22Rv1 (cell line): Measurements from ENCODE around the gene CUL2.
"Not testable (repeated sequence)": the region's sequence is repeated elsewhere in the genome, so short reads cannot be mapped to it uniquely, and the experiment has no call there.

Experiments
- CTCF ChIP-seq: fragments of 450-650 bp; IDR thresholded peaks from 2 replicates; pipeline ENCODE4 v1.5.1; 2017; ENCODE audit warnings: mild to moderate bottlenecking
- ZFX ChIP-seq: fragments of 450-650 bp; IDR thresholded peaks from 2 replicates; pipeline ENCODE4 v1.6.1; 2017; ENCODE audit warnings: antibody characterized with exemption, borderline replicate concordance

DNA sequence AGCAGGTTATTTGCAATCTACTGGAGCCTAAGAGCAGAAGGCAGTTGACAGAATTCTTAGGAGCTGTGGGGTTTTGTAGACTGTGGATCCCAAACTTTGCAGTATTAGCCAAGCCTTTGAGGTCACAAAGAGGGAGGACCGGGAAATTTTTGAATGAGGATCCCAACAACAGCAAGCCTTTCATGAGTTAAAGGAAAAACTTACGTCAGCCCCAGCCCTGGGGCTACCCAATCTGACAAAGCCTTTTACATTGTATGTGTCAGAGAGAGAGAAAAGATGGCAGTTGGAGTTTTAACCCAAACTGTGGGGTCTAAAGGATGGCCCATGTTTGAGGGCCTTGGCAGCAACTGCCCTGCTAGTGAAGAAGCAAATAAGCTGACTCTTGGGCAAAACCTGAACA, 117.5 kb downstream of the CUL2 start:
- TF ChIP-seq CTCF, ZFX: not testable (repeated sequence)
